Measurements from ENCODE around the gene CDK5R2. TPM values are rescaled to one million over a fixed set of nuclear protein-coding genes. Genes with fewer than 3 reads are reported as not detected.

Gene CDK5R2
- polyA plus RNA-seq, 1 donor from 2014 or later = 2.0 TPM

DNA sequence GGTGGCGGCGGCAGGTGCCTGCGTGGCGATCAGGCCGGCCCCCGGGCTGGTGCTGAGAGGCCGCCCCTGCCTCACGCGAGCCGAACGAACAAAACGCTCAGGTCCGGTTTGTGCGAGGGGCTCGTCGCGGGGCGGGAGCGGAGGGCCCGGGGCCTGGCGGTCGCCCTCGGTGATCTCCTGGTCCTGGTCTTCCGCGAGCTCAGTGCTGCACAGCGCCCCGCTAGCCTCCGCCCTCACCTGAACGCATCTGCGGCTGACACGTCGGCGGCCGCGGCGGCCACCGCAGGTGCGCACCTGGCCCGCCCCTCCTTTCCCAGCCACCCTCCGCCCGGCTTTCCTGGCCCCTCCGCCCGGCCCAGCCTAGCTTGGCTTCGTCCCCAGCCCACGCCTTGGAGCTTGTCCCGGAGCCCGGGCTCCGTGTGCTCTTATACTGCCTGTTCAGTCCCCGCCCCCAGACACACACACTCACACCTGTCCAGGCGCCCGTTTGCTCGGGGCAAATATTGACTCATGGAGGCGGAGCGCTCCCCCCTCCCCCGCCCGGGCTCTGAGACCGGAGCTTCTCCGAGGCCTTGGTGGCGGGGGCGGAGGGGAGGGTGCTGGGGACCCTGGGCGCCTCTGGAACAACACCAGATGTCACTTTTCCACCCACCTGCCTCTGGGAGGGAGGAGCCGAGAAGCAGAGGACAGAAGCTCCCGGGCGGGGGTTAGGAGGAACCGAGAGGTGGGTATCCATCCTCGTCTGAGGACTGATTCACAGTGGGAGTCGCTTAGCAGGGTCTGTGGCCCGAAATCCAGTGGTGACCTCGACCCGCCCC lies 42.3 kb downstream of the CDK5R2 start:
- no peaks in the 10 kb centered on the region for H3K9me3 ChIP-seq (ENCODE audit: low read length)
- no peak for TF ChIP-seq EZH2 (IDR thresholded peaks at IDR 0.05; ENCODE audit: borderline replicate concordance, insufficient read depth, low read length, poor library complexity, severe bottlenecking)
- no peak for TF ChIP-seq EP300 (conservative IDR thresholded peaks at IDR 0.05; ENCODE audit: poor library complexity, severe bottlenecking)
- no peak for TF ChIP-seq POLR2AphosphoS5 (IDR thresholded peaks at IDR 0.05)
- no peak for TF ChIP-seq SMC3 (conservative IDR thresholded peaks at IDR 0.05; ENCODE audit: poor library complexity)
- TF ChIP-seq, protein P1, sequence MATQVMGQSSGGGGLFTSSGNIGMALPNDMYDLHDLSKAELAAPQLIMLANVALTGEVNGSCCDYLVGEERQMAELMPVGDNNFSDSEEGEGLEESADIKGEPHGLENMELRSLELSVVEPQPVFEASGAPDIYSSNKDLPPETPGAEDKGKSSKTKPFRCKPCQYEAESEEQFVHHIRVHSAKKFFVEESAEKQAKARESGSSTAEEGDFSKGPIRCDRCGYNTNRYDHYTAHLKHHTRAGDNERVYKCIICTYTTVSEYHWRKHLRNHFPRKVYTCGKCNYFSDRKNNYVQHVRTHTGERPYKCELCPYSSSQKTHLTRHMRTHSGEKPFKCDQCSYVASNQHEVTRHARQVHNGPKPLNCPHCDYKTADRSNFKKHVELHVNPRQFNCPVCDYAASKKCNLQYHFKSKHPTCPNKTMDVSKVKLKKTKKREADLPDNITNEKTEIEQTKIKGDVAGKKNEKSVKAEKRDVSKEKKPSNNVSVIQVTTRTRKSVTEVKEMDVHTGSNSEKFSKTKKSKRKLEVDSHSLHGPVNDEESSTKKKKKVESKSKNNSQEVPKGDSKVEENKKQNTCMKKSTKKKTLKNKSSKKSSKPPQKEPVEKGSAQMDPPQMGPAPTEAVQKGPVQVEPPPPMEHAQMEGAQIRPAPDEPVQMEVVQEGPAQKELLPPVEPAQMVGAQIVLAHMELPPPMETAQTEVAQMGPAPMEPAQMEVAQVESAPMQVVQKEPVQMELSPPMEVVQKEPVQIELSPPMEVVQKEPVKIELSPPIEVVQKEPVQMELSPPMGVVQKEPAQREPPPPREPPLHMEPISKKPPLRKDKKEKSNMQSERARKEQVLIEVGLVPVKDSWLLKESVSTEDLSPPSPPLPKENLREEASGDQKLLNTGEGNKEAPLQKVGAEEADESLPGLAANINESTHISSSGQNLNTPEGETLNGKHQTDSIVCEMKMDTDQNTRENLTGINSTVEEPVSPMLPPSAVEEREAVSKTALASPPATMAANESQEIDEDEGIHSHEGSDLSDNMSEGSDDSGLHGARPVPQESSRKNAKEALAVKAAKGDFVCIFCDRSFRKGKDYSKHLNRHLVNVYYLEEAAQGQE (IDR thresholded peaks at IDR 0.05; ENCODE audit: borderline replicate concordance) = no peak
- no peak for TF ChIP-seq TAF1 (IDR thresholded peaks at IDR 0.05; ENCODE audit: low read depth)
- TF ChIP-seq RAD21 (conservative IDR thresholded peaks at IDR 0.05) = no peak
- TF ChIP-seq MXI1 (conservative IDR thresholded peaks at IDR 0.05; ENCODE audit: poor library complexity, severe bottlenecking) = no peak
- TF ChIP-seq, protein P2, sequence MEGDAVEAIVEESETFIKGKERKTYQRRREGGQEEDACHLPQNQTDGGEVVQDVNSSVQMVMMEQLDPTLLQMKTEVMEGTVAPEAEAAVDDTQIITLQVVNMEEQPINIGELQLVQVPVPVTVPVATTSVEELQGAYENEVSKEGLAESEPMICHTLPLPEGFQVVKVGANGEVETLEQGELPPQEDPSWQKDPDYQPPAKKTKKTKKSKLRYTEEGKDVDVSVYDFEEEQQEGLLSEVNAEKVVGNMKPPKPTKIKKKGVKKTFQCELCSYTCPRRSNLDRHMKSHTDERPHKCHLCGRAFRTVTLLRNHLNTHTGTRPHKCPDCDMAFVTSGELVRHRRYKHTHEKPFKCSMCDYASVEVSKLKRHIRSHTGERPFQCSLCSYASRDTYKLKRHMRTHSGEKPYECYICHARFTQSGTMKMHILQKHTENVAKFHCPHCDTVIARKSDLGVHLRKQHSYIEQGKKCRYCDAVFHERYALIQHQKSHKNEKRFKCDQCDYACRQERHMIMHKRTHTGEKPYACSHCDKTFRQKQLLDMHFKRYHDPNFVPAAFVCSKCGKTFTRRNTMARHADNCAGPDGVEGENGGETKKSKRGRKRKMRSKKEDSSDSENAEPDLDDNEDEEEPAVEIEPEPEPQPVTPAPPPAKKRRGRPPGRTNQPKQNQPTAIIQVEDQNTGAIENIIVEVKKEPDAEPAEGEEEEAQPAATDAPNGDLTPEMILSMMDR (IDR thresholded peaks at IDR 0.05; ENCODE audit: poor library complexity, severe bottlenecking) = no peak
- no peaks in the 10 kb centered on the region for H3K9me2 ChIP-seq (ENCODE audit: insufficient read depth, low read length)
- H3K27me3 ChIP-seq (ENCODE audit: insufficient read depth, low read depth, low read length) = peaks cover 97% of the 10 kb centered on the region
- H3K4me2 ChIP-seq (ENCODE audit: low read length) = no peak overlapping the region
- no peak overlapping the region for H3K9ac ChIP-seq (ENCODE audit: low read length)
- H3K27ac ChIP-seq (ENCODE audit: low read length) = no peak overlapping the region
- no peaks in the 10 kb centered on the region for H4K20me1 ChIP-seq (ENCODE audit: insufficient read depth)
- no peaks in the 10 kb centered on the region for H3K36me3 ChIP-seq (ENCODE audit: insufficient read depth, low read length)
- H2AFZ ChIP-seq (ENCODE audit: low read depth, low read length) = no peak overlapping the region
- H3F3A ChIP-seq (ENCODE audit: insufficient read depth, low read length, poor library complexity, severe bottlenecking) = no peaks in the 10 kb centered on the region
- H3K4me3 ChIP-seq (ENCODE audit: low read length) = peak overlapping the region; percentile 61
- no peaks in the 10 kb centered on the region for H3K79me2 ChIP-seq (replicated peaks; ENCODE audit: insufficient read depth, low read length)

DNA sequence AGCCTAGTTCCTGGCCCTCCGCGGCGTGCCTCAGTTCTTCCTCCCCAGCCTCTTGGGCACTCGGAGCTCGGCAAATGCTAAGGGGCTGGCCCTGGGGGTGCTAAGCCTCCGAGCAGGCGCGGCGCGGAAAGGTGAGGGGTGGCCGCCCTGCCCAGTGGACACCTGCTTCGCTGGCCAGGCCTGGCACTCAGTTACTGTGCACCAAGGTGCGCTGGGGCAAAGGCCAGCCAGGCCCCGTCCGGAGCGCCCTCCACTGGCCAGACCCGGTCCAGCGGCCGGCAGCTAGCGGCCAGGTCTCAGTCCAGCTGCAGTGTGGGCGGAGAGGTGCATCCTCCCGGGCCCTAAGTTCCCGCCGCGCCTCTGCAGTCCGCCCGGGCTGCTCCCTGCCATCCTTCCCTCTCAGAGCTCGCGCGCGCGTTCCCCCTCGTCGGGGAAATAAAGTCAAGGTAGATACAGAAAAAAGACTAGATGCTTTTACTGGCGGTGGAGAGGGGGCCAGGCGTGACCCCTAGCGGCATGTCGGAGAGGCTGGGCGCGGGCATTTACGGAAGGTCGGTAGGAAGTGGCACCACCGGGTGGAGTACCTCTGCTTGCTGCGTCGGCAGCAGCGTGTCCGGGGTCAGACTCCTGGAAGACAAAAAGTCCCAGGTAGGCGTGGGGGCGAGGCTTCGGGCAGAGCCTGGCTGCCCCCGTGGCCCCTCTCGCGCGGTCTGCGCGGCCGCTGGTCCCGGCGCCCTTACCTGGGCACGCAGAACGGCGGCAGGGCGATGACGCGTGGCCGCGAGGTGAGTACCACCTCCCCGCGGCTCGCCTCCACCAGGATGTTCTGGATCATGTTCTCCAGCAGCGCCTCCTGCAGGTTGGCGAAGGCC lies 43.2 kb downstream of the CDK5R2 start:
- no peaks in the 10 kb centered on the region for H4K20me1 ChIP-seq (ENCODE audit: insufficient read depth)
- H3K9me2 ChIP-seq (ENCODE audit: insufficient read depth, low read length) = no peaks in the 10 kb centered on the region
- no peaks in the 10 kb centered on the region for H3K9me3 ChIP-seq (ENCODE audit: low read length)
- TF ChIP-seq MXI1 (conservative IDR thresholded peaks at IDR 0.05; ENCODE audit: poor library complexity, severe bottlenecking) (no peak), POLR2AphosphoS5 (IDR thresholded peaks at IDR 0.05) (no peak), EZH2 (IDR thresholded peaks at IDR 0.05; ENCODE audit: borderline replicate concordance, insufficient read depth, low read length, poor library complexity, severe bottlenecking) (peak; percentile 74), RAD21 (conservative IDR thresholded peaks at IDR 0.05) (peak; percentile 28), SMC3 (conservative IDR thresholded peaks at IDR 0.05; ENCODE audit: poor library complexity) (peak; percentile 22), TAF1 (IDR thresholded peaks at IDR 0.05; ENCODE audit: low read depth) (no peak), EP300 (conservative IDR thresholded peaks at IDR 0.05; ENCODE audit: poor library complexity, severe bottlenecking) (no peak)
- TF ChIP-seq, protein P1 (IDR thresholded peaks at IDR 0.05; ENCODE audit: borderline replicate concordance) = no peak
- TF ChIP-seq, protein P2 (IDR thresholded peaks at IDR 0.05; ENCODE audit: poor library complexity, severe bottlenecking) = peak; percentile 68
- peak overlapping the region; percentile 35 for H3K4me2 ChIP-seq (ENCODE audit: low read length)
- no peaks in the 10 kb centered on the region for H3F3A ChIP-seq (ENCODE audit: insufficient read depth, low read length, poor library complexity, severe bottlenecking)
- no peaks in the 10 kb centered on the region for H3K36me3 ChIP-seq (ENCODE audit: insufficient read depth, low read length)
- peaks cover 95% of the 10 kb centered on the region for H3K27me3 ChIP-seq (ENCODE audit: insufficient read depth, low read depth, low read length)
- H2AFZ ChIP-seq (ENCODE audit: low read depth, low read length) = no peak overlapping the region
- H3K27ac ChIP-seq (ENCODE audit: low read length) = no peak overlapping the region
- H3K9ac ChIP-seq (ENCODE audit: low read length) = no peak overlapping the region
- no peaks in the 10 kb centered on the region for H3K79me2 ChIP-seq (replicated peaks; ENCODE audit: insufficient read depth, low read length)
- peak overlapping the region; percentile 61 for H3K4me3 ChIP-seq (ENCODE audit: low read length)

Data from neural cell (in vitro differentiated cells).